KG1 (cell line): ENCODE data around the gene PRDM11.

Experiments
- DNase-seq: peaks from one replicate; lab custom pipeline; 2025; lab: John Stamatoyannopoulos, UW

The PRDM11 gene

GRCh38 chr11:45158210-45158731 is 11.8 kb downstream of the PRDM11 start:
- no peak for DNase-seq

GRCh38 chr11:45158891-45159605 is 12.6 kb downstream of the PRDM11 start:
- no peak for DNase-seq

GRCh38 chr11:45159781-45160365 is 13.4 kb downstream of the PRDM11 start:
- DNase-seq = no peak

GRCh38 chr11:45161252-45162063 is 15.0 kb downstream of the PRDM11 start:
- DNase-seq = no peak

- DNase-seq = no peak
Measured at GRCh38 chr11:45162064-45162375, 15.6 kb downstream of the PRDM11 start.

- no peak for DNase-seq
Measured at GRCh38 chr11:45162916-45163879, 16.8 kb downstream of the PRDM11 start.

- DNase-seq = no peak
Measured at GRCh38 chr11:45163956-45164575, 17.6 kb downstream of the PRDM11 start.

- DNase-seq = no peak
Measured at GRCh38 chr11:45165386-45165785, 18.9 kb downstream of the PRDM11 start.

- DNase-seq = no peak
Measured at GRCh38 chr11:45165806-45166603, 19.6 kb downstream of the PRDM11 start.

- no peak for DNase-seq
Measured at GRCh38 chr11:45166604-45166897, 20.1 kb downstream of the PRDM11 start.

GRCh38 chr11:45167283-45167682 is 20.8 kb downstream of the PRDM11 start:
- no peak for DNase-seq

GRCh38 chr11:45168366-45169130 is 22.1 kb downstream of the PRDM11 start:
- no peak for DNase-seq

- DNase-seq = no peak
Measured at GRCh38 chr11:45169310-45170072, 23.1 kb downstream of the PRDM11 start.

GRCh38 chr11:45170484-45170883 is 24.0 kb downstream of the PRDM11 start:
- no peak for DNase-seq

GRCh38 chr11:45171550-45171949 is 25.1 kb downstream of the PRDM11 start:
- no peak for DNase-seq

GRCh38 chr11:45173064-45173463 is 26.6 kb downstream of the PRDM11 start:
- DNase-seq = no peak

GRCh38 chr11:45174168-45174835 is 27.9 kb downstream of the PRDM11 start:
- DNase-seq = no peak

- no peak for DNase-seq
Measured at GRCh38 chr11:45174963-45175362, 28.5 kb downstream of the PRDM11 start.

- no peak for DNase-seq
Measured at GRCh38 chr11:45176996-45177395, 30.6 kb downstream of the PRDM11 start.
